Retina (tissue), 1 donor: Measurements from ENCODE around the gene RAD23A.
"Not testable (repeated sequence)": the region's sequence is repeated elsewhere in the genome, so short reads cannot be mapped to it uniquely, and the experiment has no call there.

Experiments
- DNase-seq: peaks from one replicate; pipeline ENCODE4 v3.0.0-alpha.2; 2016

RAD23A gene

GRCh38 chr19:12938779-12939601 lies 6.7 kb upstream of the RAD23A start:
- no peak for DNase-seq

DNA sequence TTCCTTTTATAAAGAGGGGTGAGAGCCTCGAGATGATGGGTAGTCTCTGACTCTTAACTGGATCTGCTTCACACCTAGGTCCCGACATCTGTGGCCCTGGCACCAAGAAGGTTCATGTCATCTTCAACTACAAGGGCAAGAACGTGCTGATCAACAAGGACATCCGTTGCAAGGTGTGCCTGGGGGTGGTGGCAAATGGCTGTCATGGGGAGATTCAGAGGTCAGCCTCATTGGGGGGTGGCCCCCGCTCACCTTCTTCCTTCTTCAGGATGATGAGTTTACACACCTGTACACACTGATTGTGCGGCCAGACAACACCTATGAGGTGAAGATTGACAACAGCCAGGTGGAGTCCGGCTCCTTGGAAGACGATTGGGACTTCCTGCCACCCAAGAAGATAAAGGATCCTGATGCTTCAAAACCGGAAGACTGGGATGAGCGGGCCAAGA lies 5.7 kb upstream of the RAD23A start:
- no peak for DNase-seq

- DNase-seq: no peak
Measured at GRCh38 chr19:12940897-12941296, 4.8 kb upstream of the RAD23A start.

- no peak for DNase-seq
Measured at GRCh38 chr19:12943437-12944044, 2.1 kb upstream of the RAD23A start.

GRCh38 chr19:12944104-12944674 lies 1.5 kb upstream of the RAD23A start:
- DNase-seq: no peak

GRCh38 chr19:12946092-12946721 lies 545 bp downstream of the RAD23A start:
- DNase-seq: peak; percentile 44

GRCh38 chr19:12946731-12947496 lies 1.3 kb downstream of the RAD23A start:
- DNase-seq: no peak

GRCh38 chr19:12947702-12948611 lies 2.3 kb downstream of the RAD23A start:
- DNase-seq: no peak

DNA sequence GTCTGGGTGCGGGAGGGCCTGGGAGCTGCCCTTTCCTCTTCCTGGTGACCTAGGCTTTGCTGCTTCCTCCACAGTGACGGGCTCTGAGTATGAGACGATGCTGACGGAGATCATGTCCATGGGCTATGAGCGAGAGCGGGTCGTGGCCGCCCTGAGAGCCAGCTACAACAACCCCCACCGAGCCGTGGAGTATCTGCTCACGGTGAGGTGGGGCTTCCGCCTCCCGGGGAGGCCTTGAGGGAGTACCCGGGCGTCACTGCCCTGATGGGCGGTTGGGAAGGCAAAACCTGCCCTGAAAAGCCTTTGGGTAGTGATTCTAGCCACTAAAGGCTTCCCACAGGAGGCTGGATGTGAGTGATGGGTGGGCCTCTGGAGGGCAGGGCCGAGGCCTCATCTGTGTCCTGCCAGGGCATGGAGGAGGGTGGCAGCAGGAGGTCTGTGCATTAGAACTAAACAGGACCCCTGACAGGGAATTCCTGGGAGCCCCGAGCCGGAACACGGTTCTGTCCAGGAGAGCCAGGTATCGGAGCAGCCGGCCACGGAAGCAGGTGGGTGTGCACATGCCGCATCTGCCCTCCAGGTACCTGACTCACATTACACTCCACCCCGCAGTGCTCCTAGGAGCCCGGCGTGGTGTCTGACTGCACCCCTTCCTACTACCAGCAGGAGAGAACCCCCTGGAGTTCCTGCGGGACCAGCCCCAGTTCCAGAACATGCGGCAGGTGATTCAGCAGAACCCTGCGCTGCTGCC lies 3.1 kb downstream of the RAD23A start:
- no peak for DNase-seq

DNA sequence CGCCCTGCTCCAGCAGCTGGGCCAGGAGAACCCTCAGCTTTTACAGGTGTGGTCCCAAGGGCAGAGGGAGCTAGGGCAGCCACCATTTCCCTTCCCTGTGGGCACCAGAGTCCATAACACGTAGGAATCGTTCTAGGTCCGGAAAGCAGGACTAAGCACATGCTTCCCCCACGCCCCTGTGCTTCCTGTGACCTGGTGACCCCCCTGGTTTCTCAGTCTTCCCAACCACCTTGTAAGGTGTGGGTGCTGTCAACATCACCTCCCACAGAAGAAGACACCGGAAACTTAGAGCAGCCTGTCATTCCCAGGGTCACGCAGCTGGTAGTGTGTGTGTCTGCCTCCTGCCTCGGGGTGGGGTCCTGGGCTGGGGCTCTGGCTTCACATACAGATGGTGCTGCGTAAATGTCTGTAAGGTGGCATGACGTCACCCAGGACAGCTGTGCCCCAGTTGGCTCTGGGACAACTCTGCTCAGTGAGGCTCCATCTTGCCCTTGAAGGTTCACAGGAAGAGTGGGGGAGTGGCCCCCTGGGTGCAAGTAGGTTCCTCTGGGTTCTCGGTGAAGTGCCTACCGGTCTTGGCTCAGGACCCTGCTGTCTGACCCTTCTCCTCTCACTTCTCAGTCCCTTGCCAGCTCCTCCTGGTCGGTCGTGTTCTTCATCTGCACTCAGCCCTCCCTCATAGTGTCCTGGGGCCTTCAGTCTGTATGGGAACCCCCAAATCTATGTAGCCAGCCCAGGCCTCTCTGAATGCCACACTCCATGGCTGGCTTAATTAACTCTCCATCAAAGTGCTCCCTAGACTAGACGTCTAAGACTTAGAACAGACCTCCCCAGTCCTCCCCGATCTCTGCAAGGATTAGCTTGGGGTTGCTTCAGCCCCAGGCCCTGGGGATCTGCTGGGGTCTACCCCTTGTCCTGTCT lies 4.0 kb downstream of the RAD23A start:
- no peak for DNase-seq

DNA sequence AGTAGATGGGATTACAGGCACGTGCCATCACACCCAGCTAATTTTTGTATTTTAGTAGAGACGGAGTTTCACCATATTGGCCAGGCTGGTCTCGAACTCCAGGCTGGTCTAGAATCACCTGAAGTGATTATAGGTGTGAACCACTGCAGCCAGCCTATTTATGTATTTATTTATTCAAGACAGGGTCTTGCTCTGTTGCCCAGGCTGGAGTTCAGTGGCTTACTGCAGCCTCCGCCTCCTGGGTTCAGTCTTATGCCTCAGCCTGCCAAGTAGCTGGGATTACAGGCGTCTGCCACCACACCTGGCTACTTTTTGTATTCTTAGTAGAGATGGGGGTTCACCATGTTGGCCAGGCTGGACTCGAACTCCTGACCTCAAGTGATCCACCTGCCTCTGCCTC lies 6.4 kb downstream of the RAD23A start:
- not testable (repeated sequence) for DNase-seq

- DNase-seq: no peak
Measured at GRCh38 chr19:12952488-12953137, 7.0 kb downstream of the RAD23A start.

DNA sequence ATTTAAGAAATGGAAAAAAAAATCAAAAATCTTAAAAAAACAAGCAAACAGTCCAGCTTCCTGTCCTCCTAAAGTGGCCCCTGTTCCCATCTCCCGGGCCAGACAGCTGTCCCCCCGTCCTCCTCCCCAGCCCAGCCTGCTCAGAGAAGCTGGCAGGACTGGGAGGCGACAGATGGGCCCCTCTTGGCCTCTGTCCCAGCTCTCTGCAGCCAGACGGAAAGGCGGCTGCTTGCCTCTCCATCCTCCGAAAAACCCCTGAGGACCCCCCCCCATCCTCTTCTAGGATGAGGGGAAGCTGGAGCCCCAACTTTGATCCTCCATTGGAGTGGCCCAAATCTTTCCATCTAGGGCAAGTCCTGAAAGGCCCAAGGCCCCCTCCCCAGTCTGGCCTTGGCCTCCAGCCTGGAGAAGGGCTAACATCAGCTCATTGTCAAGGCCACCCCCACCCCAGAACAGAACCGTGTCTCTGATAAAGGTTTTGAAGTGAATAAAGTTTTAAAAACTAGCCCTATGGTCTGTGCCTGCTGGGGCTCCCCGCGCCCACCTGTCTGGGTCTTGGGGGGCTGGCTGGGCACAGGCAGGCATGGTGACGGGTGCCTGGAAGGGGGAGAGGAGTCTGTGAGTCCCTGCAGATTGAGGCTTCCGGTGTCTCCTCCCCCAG lies 7.6 kb downstream of the RAD23A start:
- no peak for DNase-seq

- DNase-seq: no peak
Measured at GRCh38 chr19:12953799-12954611, 8.3 kb downstream of the RAD23A start.

GRCh38 chr19:12954612-12954962 lies 8.9 kb downstream of the RAD23A start:
- DNase-seq: no peak

- not testable (repeated sequence) for DNase-seq
Measured at GRCh38 chr19:12955575-12955974, 9.9 kb downstream of the RAD23A start.

GRCh38 chr19:12955996-12956395 lies 10.3 kb downstream of the RAD23A start:
- DNase-seq: no peak
